ENCODE data around the gene FEZ2.

DNA sequence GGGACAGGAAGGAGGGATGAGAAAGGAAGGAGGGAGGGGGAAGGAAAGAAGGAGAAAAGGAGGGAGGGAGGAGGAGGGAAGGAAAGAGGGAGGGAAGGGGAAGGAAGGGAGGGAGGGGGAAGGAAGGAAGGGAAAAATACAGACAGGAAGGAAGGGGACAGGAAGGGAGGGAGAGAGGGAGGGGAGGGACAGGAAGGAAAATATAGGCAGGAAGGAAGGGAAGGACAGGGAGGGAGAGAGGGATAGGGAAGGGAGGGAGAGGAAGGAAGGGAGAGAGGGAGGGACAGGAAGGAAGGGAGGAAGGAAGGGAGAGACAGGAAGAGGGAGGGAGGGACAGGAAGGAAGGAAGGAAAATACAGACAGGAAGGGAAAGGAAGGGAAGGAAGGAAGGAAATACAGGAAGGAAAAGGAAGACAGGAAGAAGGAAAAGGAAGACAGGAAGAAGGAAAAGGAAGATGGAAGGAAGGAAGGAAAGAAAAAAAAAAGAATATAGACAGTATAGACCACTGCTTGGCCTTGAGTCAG lies 63.6 kb downstream of the FEZ2 start:
- TF ChIP-seq EP300 (IDR thresholded peaks at IDR 0.05; ENCODE audit: low read depth) (no peak), CTCF (IDR thresholded peaks at IDR 0.05) (no peak)

All from transverse colon (tissue), 3 donors.